Stimulated activated CD8-positive, alpha-beta memory T cell treated with anti-CD3 and anti-CD28 coated beads, Interleukin-2, amount 100 ng/mL, for 48 hours (primary cell): ENCODE measurements around the gene ACTR3.
A peak's percentile ranks its signal among the peaks of the same experiment; 100 is the strongest.

Experiments used
- DNase-seq, 2 donors: peaks; one replicate each; pipeline ENCODE4 v3.0.0-alpha.2; 2020; ENCODE audit warnings: low read depth in 2 of 2

The ACTR3 gene

DNA sequence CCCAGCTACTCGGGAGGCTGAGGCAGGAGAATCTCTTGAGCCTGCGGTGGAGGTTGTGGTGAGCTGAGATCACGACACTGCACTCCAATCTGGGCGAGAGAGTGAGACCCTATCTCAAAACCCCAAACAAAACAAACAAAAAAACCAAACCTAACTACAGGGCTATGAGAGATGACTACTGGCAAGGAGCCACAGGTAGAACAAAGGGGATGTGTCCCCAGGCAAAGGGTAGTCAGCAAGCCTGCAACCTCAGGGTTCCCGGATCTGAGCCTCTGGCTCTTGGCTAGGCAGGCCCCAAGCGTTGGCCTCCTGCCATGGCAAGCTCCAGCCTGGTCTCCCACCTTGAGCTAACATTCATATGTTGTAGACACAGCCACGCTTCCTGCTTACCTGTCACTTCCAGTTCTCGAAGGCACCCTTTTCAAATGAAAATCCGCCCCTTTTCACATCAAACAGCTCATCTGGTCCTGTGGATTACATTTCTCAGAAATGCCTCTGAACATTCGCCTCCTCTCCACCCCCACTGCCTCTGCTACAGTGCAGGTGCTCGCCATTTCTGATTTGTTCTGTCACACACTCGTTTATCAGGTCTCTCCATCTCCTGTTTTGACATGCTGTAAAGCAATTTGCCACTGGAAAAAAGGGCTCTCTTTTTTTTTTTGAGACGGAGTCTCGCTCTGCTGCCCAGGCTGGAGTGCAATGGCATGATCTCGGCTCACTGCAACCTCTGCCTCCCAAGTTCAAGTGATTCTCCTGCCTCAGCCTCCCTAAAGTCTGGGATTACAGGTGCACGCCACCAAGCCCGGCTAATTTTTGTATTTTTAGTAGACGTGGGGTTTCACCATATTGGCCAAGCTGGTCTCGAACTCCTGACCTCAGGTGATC lies 13.1 kb upstream of the ACTR3 start:
- DNase-seq: peak; percentile 25 to 62

DNA sequence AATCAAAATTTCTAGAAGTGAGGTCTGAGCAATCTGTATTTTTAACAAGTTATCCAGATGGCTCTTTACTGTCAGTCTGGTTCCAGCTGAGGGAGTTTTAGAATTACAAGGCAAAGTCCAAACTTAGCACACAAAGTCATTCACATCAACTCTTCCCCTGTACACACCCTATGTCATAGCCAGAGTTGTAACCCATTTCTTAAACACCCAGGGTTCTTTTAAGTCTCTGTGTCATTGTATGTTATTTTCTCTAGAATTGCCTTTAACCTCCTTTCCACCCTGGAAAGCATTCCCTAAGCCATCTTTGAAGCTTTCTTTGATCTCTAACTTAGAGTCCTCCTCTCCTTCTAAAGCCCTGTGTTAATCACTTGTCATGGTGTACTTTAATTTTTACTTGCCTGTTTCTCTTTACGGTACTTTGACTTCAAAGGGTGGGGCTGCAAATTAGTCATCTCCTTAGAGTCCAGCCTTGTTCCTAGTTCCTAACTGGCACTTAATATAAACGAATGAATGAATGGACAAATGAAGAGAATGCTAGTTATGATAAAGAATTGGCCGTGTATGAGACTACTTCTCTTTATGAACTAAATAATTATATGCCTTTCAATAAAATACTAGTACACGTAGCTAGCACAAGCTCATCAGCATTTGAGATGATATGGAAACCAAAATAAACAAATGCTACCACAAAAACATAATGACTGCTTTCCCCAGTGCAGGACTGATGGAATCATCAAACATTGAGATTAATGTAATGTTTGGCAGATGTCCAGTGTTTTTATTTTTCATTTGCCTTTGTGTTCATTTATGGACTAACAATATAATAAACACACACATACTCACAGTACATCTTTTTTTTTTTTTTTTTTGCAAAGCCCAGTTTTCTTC lies 11.9 kb upstream of the ACTR3 start:
- DNase-seq: no peak

DNA sequence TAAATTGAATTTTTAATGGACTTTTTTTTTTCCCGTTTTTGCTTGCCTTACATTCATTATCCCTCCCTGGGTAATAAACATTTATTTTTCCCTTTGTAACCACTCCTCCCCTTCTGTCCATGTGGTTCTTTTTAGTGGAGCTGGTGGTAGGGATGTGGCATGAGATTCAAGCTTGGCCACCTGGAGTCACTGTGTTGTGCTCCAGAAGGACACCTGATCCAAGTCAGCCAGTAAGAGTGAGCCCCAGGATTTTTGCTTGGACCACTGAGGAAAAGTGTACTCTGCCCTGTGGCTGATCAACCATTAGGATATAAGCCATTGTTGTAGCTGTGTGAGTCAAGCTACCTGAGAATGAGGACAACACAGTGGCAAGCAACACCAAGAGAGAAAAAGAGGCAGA lies 11.1 kb upstream of the ACTR3 start:
- DNase-seq: no peak

DNA sequence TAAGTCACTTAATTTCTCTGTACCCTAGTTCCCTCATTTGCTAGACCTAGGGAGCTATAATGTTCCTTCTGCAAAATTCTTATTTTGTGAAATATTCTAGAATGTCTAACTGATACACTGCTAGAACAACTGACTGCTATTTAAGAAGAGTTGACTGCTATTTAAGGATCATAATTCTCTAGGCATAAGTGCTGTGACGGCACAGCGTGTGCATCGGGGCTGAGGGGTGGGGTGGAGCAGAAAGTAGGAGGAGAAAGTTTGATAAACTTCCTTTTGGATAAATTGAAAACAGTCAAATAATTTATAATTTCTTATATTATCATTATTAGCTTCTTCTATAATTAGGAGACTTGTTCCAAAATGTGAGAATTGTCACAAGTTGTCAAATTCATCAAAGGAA lies 10.4 kb upstream of the ACTR3 start:
- DNase-seq: no peak

DNA sequence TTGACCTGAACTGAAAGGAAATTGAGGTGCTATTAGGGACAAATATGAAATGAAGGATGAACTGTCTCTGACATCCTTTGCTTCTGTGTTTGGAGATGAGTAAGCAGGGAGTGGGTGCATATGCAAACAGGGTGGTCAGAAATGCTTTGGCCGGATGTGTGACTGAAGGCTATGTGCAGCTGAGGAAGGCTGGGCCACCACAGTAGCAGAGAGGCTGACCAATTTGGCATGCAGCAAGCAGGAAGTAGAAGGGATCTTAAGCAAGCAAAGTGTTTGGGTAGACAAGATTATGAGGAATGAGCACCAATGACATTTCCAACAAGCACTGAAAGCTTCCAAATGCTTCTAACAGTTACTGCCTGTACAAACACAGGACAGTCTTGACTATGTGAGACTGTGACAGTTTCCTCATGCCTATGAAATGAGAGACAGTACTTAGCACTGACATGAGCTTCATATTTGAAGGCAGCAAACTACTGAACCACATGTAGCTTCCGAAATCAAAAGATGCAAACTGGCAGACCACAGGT lies 3.3 kb upstream of the ACTR3 start:
- peak; percentile 37 to 42 for DNase-seq

DNA sequence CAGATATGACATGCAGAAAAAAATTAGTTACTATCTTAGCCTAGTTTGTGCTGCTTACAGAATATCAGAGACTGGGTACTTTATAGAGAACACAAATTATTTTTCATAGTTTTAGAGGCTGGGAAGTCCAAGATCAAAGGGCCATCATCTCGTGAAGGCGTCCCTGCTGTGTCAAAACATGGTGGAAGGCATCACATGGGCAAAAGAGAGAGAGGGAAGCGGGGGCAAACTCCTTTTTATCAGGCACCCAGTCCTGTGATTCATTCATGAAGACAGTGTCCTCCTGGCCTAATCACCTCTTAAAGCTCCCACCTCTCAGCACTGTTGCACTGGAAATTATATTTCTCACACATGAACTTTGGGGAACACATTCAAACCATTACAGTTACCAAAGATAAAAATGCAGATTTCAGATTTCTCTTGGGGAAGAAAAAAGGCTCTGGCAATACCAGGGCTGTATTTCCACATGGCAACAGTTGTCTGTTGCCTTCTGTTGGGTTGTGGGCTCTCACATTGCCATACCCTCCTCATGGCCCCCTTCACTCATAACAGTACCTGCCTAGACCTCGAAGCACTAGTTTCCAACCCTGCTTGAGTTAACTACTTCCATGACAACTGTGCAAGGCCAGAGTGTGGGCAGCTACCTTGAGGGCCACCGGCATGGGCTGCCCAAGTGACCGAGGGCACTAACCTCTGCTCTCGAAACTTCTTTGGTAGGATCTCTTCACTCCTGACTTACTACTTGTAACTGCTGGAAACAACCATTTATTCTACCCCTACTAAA lies 2.7 kb upstream of the ACTR3 start:
- DNase-seq: no peak

DNA sequence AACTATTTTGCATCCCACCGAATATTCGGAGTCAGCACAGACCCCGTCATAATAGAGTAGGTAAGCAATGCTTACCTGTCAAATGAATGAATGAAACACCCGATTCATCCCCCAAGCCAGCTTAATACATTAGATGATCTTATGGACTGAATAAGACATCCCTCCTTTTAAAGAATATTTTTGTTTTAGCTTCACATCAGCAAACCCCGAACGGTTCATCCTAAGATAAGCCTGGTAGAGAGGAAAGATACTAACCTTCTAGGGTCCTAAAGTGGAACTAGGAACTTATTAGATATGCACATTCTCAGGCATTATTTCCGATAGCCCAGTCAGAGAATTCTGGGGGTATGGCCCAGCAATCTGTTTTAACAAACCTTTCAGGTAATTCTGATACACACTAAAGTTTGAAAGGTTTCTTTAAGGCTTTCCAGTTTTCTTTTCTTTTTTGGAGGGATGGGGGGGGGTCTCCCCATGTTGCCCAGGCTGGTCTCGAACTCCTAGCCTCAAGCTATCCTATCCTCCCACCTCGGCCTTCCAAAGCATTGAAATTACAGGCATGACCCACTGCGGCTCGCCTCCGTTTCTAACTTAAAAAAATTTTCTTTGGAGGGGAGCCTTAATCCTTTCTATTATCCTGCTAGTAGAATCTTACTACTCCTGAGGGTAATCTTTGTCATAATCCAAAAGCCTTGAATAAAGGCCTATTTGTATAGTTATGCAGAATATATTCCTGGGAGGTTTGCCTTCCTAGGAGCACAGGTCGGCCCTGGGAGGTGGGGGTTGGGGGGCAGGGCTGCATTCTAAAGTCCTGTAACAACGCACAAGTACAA lies 1.0 kb upstream of the ACTR3 start:
- no peak for DNase-seq

DNA sequence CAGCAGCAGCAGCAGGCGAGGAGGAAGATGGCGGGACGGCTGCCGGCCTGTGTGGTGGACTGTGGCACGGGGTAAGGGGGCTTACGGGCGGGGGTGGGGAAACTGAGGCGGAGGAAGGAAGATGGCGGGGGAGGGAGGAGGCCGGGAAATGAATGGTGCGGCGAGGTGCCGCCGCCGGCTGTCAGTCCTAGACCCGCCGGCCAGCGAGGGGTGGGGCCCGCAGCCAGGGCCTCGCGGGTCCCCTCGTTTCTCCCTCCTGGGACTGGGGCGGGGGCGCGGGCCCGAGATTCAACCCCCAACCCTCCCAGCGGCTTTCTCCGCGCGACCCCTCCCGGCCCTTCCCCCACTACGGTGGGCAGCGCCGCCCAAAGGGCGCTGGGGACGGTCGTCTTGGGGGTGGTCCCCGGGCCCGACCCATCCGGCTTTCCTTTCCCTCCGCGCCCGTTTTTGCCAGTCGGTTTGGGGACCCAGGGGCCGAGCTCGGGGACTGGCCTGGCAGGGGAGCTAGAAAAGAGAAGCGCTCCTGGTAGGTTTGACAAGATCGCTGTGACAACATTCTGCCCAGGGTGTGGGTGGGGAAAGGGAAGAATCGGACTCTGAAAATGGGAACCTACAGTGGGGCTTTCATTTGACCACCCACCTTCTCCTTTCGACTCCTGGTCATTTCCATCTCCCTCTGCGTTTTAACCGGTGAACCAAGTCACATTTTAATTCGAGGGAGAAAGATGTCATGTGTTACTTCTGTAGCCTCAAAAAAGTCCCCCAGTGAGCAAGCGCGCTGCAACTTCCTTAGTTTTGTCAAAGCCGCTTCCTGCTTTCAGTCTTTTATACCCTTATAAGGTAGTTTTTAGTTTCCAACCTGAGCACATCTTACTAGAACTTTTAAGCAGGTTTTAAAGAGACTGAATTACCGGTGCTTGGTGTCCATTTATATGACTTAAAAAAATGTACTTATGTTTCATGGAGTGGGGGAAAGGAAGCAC lies 655 bp downstream of the ACTR3 start:
- DNase-seq: peak; percentile 46 to 55

DNA sequence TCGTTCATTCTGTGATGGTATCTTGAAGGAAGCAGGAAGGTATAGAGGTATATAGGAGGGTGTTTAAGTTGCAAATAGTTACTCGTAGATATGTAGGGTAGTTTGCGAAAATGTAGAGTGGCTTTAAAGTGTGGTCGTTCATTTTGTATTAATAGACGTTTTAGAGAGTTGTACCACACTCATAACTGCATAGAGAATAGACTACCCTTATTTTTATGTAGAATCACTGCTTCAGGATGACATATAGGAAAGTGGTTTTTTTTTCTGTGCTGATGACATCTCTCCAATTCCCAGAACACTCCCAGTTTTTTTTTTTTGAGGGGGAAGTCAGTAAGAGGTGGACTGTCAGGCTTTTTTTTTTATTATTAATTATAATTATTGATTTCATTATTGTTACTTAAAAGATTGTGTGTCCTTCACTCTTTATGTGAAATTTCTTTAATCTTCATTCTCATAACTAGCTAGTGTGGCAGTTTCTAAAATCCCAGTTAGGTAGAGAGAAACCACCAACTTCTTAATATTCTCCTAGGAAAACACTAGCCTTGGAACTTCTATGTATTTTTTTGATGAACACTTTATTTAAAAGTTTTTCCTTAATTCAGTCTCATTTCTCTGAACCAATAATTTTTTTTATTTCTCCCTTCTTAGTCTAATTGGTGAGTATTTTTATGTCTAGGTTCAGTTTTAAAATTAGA lies 1.5 kb downstream of the ACTR3 start:
- no peak for DNase-seq

DNA sequence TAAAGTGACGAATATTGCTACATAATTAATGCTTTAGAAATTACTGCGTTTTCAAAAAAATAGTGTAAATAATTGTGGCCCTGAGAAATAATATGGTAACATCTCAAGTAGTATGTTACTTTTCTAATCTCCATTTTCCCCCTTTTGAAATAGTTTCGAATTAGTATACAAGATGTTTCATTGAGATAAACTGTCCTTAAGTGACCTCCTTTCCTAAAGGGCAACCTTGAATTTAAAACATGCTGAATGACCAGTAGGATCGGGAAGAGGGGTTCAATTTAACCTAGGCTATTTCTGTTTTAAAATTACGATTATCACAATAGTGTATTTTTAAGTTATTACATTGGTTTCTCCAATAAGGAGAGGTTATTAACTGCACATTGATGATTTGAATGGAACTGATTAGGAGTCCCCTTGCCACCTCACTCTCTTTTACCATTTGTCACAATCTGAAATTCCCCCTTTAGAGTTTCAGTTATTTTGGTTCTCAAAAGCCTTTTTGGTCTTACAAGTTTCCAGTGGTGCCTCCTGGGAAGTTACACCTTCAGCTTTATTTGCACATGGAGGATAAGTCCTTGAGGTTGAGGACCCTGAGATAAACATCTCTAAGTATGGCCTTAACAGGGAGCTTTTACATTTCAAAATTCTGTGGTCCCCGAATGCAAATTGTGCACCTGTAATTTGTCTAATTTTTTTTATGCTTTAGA lies 2.3 kb downstream of the ACTR3 start:
- no peak for DNase-seq

DNA sequence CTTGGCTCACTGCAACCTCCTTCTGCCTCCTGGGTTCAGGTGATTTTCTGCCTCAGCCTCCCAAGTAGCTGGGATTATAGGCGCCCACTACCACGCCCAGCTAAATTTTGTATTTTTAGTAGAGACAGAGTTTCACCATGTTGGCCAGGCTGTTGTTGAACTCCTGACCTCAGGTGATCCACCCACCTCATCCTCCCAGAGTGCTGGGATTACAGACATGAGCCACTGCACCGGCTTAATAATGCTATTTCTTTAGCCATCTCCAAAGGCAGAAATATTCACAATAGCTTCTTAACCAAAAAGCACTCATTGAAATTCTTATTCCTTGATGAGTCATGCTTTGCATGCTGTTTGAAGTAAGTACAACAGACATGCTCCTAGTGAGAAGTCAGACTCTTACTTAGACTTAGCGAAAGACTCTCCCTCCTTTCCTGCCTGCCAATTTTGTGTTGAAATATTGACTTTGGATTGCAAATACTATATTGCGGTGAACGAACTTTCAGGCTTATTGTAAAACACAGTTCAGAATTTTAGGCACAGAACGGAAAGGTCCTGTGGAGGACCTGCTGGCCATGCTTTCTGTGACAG lies 4.4 kb downstream of the ACTR3 start:
- DNase-seq: no peak

DNA sequence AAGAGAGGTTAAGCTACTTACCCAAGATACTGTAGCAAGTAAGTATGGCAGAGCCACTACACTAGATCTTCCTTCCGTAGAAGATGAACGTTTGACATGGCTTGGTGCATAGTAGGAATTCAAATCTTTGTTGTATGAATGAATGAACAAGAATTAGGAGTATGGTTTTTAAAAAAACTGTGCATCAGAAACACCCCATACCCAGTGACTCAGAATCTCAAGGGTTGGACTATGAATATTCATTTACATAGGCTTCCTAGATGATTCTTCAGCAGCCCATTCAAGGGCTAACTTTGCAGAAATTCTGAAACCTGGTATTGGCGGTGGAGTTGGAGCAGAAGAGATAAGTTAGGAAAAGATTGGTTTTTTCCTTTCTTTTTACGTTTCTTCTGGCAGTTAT lies 5.4 kb downstream of the ACTR3 start:
- DNase-seq: no peak

DNA sequence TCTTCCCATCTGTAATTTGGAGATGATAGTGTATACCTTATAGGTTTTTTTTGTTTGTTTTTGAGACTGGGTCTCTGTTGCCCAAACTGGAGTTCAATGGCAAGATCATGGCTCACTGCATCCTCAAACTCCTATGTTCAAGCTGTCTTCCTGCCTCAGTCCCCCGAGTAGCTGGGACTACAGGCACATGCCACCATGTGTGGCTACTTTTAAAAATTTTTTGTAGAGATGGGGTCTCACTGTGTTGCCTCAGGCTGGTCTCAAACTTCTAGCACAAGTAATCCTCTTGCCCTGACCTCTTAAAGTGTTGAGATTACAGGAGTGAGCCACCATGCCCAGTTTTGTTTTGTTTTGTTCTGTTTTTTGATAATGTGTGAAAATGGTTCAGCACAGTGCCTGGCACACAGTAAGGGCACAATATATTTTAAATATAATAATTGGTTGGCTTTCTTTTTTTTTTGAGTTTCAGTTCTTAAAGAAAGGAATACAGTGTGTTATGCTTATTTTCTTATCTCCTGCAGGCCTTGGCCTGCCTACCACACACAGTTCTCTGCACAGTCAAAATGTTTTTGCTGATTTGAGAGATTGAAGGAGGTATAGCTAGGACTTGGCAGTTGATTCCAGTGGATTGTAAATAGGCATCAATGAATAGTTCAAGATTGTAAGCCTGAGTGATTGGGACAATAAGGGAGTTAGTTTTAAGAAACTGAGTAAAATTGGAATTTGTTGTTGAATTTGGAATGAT lies 6.1 kb downstream of the ACTR3 start:
- no peak for DNase-seq

DNA sequence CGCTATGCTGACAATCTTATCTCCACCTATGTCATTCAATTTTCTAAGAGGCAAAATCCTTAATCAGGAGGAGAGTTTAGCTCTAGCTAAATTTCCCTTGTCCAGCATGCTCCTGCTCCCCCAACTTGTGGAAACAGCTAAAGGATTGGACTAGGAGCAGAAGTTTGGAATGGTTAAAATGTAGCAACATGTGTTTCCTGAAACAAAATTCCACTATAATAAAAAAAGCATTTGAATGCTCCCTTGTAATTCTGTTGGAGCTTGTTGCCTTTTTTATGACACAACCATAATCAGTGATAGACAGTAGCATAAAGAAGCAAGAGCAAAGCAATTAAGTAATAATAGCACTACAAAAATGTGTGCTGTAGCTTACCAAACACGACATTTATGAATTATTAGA lies 6.9 kb downstream of the ACTR3 start:
- DNase-seq: no peak

DNA sequence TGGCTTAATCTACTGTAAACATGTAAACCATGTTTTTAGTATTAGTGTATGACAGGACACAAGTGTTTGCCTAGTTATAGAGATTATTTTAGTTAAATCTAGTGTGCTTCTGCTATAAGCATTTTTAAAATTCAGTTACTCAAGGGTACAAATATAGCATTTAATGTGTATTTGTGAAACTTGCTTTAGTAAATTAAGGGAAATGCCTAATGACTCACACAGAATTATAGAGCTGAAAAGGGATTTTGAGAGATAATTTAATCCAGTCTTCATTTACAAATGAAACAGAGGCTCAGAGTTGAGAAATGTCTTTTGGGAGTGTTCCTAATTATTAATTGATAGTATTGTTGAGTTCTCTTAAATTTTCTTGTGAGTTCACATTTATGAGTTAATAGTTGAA lies 8.2 kb downstream of the ACTR3 start:
- DNase-seq: no peak

DNA sequence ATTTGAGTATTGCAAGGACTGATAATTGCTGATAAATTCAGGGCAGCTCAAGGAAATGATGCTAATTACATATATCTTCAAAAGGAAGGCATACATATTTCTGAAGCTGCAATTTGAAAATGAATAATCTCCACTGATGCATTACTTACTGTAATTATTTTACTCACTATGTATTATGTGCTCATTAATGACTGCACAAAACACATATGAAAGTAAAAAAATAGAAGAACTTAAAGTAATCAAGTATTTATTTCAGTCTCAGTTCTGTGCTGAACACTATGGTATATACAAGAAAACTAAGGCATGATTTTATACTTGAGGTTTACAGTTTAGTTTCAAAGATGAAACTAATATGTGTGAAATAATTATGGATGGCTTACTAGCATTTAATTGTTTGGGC lies 9.3 kb downstream of the ACTR3 start:
- no peak for DNase-seq

DNA sequence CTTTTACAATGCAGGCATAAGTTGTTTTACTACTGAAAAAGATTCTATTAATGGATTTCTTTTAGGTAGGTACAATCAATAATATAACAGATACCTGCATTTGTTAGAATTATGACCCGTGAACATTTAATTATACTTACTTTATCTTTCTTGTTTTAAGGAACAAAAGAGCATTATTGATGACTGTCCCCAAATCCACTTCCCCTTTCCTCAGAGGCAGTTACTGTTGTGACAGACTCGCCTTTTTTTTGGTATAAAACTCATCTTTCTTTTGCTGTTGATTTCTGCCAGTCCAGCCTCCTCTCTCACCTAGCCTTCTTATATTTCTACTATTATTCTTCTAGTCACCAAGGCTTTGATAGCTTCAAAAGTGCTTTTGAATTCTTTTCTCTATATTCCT lies 12.1 kb downstream of the ACTR3 start:
- no peak for DNase-seq
